Measurements from ENCODE around the gene FYCO1.

The FYCO1 gene

DNA sequence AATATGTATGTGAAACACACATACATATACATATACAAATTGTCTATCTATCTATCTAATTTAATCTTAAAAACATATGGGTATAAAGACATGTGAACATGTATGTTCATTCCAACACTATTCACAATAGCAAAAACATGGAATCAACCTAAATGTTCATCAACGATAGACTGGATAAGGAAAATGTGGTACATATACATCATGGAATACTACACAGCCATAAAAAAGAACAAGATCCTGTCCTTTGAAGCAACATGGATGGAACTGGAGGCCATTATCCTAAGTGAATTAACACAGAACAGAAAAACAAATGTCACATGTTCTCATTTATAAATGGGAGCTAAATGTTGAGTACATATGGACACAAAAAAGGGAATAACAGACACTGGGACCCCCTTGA lies 103.5 kb downstream of the FYCO1 start:
- no peak overlapping the region for H3K4me3 ChIP-seq (ENCODE audit: insufficient read depth, low read depth, low read length)
- H3K4me1 ChIP-seq (ENCODE audit: control insufficient read depth, insufficient read depth, low read length): no peaks in the 10 kb centered on the region
- 89% methylated on average over 1 of the region's 1 CpG; no CpG with 5 or more reads in 1 of the 2 experiments for WGBS, 2 experiments
- H3K27me3 ChIP-seq (ENCODE audit: control insufficient read depth, insufficient read depth, low read length, poor library complexity, severe bottlenecking): no peaks in the 10 kb centered on the region
- no peaks in the 10 kb centered on the region for H3K9me3 ChIP-seq (ENCODE audit: control insufficient read depth, low read length)
- H3K27ac ChIP-seq (ENCODE audit: insufficient read depth, low read depth, low read length, poor library complexity, severe bottlenecking): no peak overlapping the region
- H3K36me3 ChIP-seq (ENCODE audit: control insufficient read depth, insufficient read depth, low read length): no peaks in the 10 kb centered on the region

- no peaks in the 10 kb centered on the region for H3K27me3 ChIP-seq (ENCODE audit: control insufficient read depth, insufficient read depth, low read length, poor library complexity, severe bottlenecking)
- WGBS, 2 experiments: 88 to 91% methylated on average over 3 of the region's 3 CpGs
- no peaks in the 10 kb centered on the region for H3K4me1 ChIP-seq (ENCODE audit: control insufficient read depth, insufficient read depth, low read length)
- no peaks in the 10 kb centered on the region for H3K9me3 ChIP-seq (ENCODE audit: control insufficient read depth, low read length)
- H3K36me3 ChIP-seq (ENCODE audit: control insufficient read depth, insufficient read depth, low read length): no peaks in the 10 kb centered on the region
- H3K27ac ChIP-seq (ENCODE audit: insufficient read depth, low read depth, low read length, poor library complexity, severe bottlenecking): no peak overlapping the region
- H3K4me3 ChIP-seq (ENCODE audit: insufficient read depth, low read depth, low read length): no peak overlapping the region
Observed at GRCh38 chr3:45890405-45890804, 105.2 kb downstream of the FYCO1 start.

- Histone ChIP-seq H3K27ac (ENCODE audit: insufficient read depth, low read depth, low read length, poor library complexity, severe bottlenecking) (no peak overlapping the region), H3K4me1 (ENCODE audit: control insufficient read depth, insufficient read depth, low read length) (no peaks in the 10 kb centered on the region), H3K9me3 (ENCODE audit: control insufficient read depth, low read length) (no peaks in the 10 kb centered on the region), H3K4me3 (ENCODE audit: insufficient read depth, low read depth, low read length) (no peak overlapping the region), H3K27me3 (ENCODE audit: control insufficient read depth, insufficient read depth, low read length, poor library complexity, severe bottlenecking) (no peaks in the 10 kb centered on the region), H3K36me3 (ENCODE audit: control insufficient read depth, insufficient read depth, low read length) (no peaks in the 10 kb centered on the region)
- WGBS, 2 experiments: 91 to 95% methylated on average over 2 to 4 of the region's 4 CpGs
Observed at GRCh38 chr3:45889337-45889736, 106.3 kb downstream of the FYCO1 start.

DNA sequence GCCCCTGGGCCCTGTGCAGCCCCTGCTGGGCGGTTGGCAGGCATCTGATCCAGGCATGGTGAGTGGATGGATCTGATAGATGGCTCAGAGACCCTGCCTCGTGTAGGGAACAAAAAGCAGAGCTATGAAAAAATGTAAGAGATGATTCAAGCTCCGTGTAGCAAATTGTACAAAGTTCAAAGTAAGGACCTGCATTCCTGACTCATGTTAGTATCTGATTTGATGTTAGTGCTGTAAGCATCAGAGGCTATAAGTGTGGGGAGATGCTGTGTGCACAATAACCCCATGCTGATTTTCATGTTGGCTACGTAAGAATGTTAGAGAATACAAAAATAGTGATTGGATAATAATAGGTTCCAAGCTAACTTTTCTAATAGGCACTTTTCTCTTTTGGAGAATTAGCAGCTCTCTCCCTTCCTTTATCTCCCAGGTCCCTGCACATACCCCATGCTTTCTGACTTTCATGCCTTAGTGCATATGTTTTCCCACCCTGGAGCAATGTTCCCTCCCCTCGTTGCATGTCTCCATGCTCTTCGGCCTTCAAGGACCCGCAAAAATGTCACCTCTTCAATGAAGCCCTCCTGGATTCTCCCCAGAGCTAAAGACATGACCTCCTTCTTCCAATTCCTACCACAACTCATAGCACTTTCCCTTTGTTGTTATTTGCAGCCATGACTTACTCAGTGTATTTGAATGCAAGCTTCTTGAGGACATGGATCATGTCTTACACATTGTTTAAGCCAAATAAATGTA lies 107.7 kb downstream of the FYCO1 start:
- WGBS, 2 experiments: 83 to 85% methylated on average over 7 of the region's 7 CpGs
- H3K9me3 ChIP-seq (ENCODE audit: control insufficient read depth, low read length): no peaks in the 10 kb centered on the region
- H3K36me3 ChIP-seq (ENCODE audit: control insufficient read depth, insufficient read depth, low read length): no peaks in the 10 kb centered on the region

DNA sequence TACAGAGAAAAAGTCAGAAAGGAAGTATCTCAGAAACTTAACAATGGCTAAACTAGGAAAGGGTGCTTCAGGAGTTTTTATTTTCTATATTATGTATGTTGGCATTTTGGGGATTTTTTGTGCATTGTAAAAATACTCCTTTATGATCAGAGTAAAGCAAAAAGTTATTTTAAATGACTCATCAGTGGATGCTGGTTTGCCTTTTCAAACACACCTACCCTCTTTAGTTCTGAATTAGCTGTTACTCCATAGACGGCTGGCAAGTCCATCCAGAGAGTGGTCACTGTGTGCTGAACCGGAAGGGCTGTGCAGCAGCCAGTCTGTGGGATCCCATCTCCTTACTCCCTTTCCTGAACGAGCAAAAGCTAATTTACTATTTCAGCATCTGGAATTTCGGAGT lies 108.3 kb downstream of the FYCO1 start:
- WGBS, 2 experiments: 88 to 93% methylated on average over 4 of the region's 4 CpGs
- no peaks in the 10 kb centered on the region for H3K27me3 ChIP-seq (ENCODE audit: control insufficient read depth, insufficient read depth, low read length, poor library complexity, severe bottlenecking)
- no peaks in the 10 kb centered on the region for H3K4me1 ChIP-seq (ENCODE audit: control insufficient read depth, insufficient read depth, low read length)
- H3K27ac ChIP-seq (ENCODE audit: insufficient read depth, low read depth, low read length, poor library complexity, severe bottlenecking): no peak overlapping the region
- H3K4me3 ChIP-seq (ENCODE audit: insufficient read depth, low read depth, low read length): no peak overlapping the region
- H3K9me3 ChIP-seq (ENCODE audit: control insufficient read depth, low read length): no peaks in the 10 kb centered on the region
- no peaks in the 10 kb centered on the region for H3K36me3 ChIP-seq (ENCODE audit: control insufficient read depth, insufficient read depth, low read length)

More for the DNA sequence above, 107.7 kb downstream of the FYCO1 start:
- Histone ChIP-seq H3K4me1 (ENCODE audit: control insufficient read depth, insufficient read depth, low read length) (no peaks in the 10 kb centered on the region), H3K4me3 (ENCODE audit: insufficient read depth, low read depth, low read length) (no peak overlapping the region), H3K27ac (ENCODE audit: insufficient read depth, low read depth, low read length, poor library complexity, severe bottlenecking) (no peak overlapping the region), H3K27me3 (ENCODE audit: control insufficient read depth, insufficient read depth, low read length, poor library complexity, severe bottlenecking) (no peaks in the 10 kb centered on the region)

GRCh38 chr3:45885979-45886705 lies 109.5 kb downstream of the FYCO1 start, which contains the start of gene CCR9:
Gene CCR9, plus strand, starts transcription at chr3:45886543. Its CDS starts 8,391 bp downstream, at chr3:45894934.
- no peak within 1 kb of the TSS for H3K27ac ChIP-seq (ENCODE audit: insufficient read depth, low read depth, low read length, poor library complexity, severe bottlenecking)
- no peaks in the 10 kb centered on the region for H3K4me1 ChIP-seq (ENCODE audit: control insufficient read depth, insufficient read depth, low read length)
- H3K27me3 ChIP-seq (ENCODE audit: control insufficient read depth, insufficient read depth, low read length, poor library complexity, severe bottlenecking): no peaks in the 10 kb centered on the region
- H3K4me3 ChIP-seq (ENCODE audit: insufficient read depth, low read depth, low read length): no peak within 1 kb of the TSS
- WGBS, 2 experiments: 88 to 91% methylated on average over 9 of the region's 9 CpGs
- H3K9me3 ChIP-seq (ENCODE audit: control insufficient read depth, low read length): no peaks in the 10 kb centered on the region
- no peaks in the 10 kb centered on the region for H3K36me3 ChIP-seq (ENCODE audit: control insufficient read depth, insufficient read depth, low read length)

- H3K36me3 ChIP-seq (ENCODE audit: control insufficient read depth, insufficient read depth, low read length): no peaks in the 10 kb centered on the region
- no peaks in the 10 kb centered on the region for H3K27me3 ChIP-seq (ENCODE audit: control insufficient read depth, insufficient read depth, low read length, poor library complexity, severe bottlenecking)
- H3K4me3 ChIP-seq (ENCODE audit: insufficient read depth, low read depth, low read length): no peak overlapping the region
- 91 to 92% methylated on average over 23 of the region's 23 CpGs for WGBS, 2 experiments
- no peaks in the 10 kb centered on the region for H3K9me3 ChIP-seq (ENCODE audit: control insufficient read depth, low read length)
- H3K27ac ChIP-seq (ENCODE audit: insufficient read depth, low read depth, low read length, poor library complexity, severe bottlenecking): no peak overlapping the region
- no peaks in the 10 kb centered on the region for H3K4me1 ChIP-seq (ENCODE audit: control insufficient read depth, insufficient read depth, low read length)
Observed at GRCh38 chr3:45884368-45885201, 111.0 kb downstream of the FYCO1 start.

- Histone ChIP-seq H3K4me1 (ENCODE audit: control insufficient read depth, insufficient read depth, low read length) (no peaks in the 10 kb centered on the region), H3K4me3 (ENCODE audit: insufficient read depth, low read depth, low read length) (no peak overlapping the region), H3K36me3 (ENCODE audit: control insufficient read depth, insufficient read depth, low read length) (no peaks in the 10 kb centered on the region), H3K9me3 (ENCODE audit: control insufficient read depth, low read length) (no peaks in the 10 kb centered on the region), H3K27ac (ENCODE audit: insufficient read depth, low read depth, low read length, poor library complexity, severe bottlenecking) (no peak overlapping the region), H3K27me3 (ENCODE audit: control insufficient read depth, insufficient read depth, low read length, poor library complexity, severe bottlenecking) (no peaks in the 10 kb centered on the region)
- 73 to 83% methylated on average over 6 to 8 of the region's 8 CpGs for WGBS, 2 experiments
Observed at GRCh38 chr3:45881078-45882022, 114.3 kb downstream of the FYCO1 start.

DNA sequence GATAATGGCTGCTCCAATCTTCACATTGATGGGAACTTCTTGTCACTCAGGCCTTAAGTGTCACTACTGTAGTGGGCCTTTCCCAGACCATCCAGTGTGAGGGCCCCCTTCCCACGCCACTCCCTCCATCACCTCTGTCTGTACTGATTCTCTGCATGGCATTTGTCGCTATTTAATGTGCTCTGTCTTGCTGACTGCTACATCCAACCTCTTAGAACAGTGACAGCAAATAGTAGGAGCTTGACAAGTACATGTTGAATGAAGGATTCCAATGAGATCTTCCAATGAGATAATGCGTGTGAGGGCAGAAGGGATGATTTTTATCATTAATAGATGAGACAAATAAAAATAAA lies 114.9 kb downstream of the FYCO1 start:
- Histone ChIP-seq H3K27ac (ENCODE audit: insufficient read depth, low read depth, low read length, poor library complexity, severe bottlenecking) (no peak overlapping the region), H3K4me1 (ENCODE audit: control insufficient read depth, insufficient read depth, low read length) (no peaks in the 10 kb centered on the region), H3K4me3 (ENCODE audit: insufficient read depth, low read depth, low read length) (no peak overlapping the region), H3K27me3 (ENCODE audit: control insufficient read depth, insufficient read depth, low read length, poor library complexity, severe bottlenecking) (no peaks in the 10 kb centered on the region), H3K9me3 (ENCODE audit: control insufficient read depth, low read length) (no peaks in the 10 kb centered on the region), H3K36me3 (ENCODE audit: control insufficient read depth, insufficient read depth, low read length) (no peaks in the 10 kb centered on the region)
- 92 to 95% methylated on average over 2 to 3 of the region's 3 CpGs for WGBS, 2 experiments

All from ectodermal cell (in vitro differentiated cells).